ENCODE measurements around the gene DSC1. TPM values are rescaled to one million over a fixed set of nuclear protein-coding genes. Genes with fewer than 3 reads are reported as not detected.
A peak's percentile ranks its signal among the peaks of the same experiment; 100 is the strongest.

The DSC1 gene
- total and polyA plus RNA-seq, 2 of the 13 experiments (the other 11 are each of a cell fraction or from before 2014, with no cell fraction given) = not detected

- TF ChIP-seq ZNF597 (CRISPR knock-in tag; IDR thresholded peaks at IDR 0.05) (no peak), MIER3 (CRISPR knock-in tag; IDR thresholded peaks at IDR 0.05; ENCODE audit: borderline replicate concordance) (no peak), NCOA2 (CRISPR knock-in tag; IDR thresholded peaks at IDR 0.05) (no peak)
Measured at GRCh38 chr18:31203794-31204148, 41.1 kb upstream of the DSC1 start (continued).

GRCh38 chr18:31203096-31203793 is 40.6 kb upstream of the DSC1 start:
- Histone ChIP-seq H3K9ac (ENCODE audit: insufficient read depth, low read depth, low read length) (peak overlapping the region; percentile 56), H2AFZ (ENCODE audit: low read length) (peak overlapping the region; percentile 46), H3K27ac (ENCODE audit: extremely low read length, insufficient read depth, low read length) (peak overlapping the region; percentile 51), H3K4me3 (replicated peaks in 1 of 3; ENCODE audit: insufficient read depth in 1 of 3, low read depth in 2 of 3, low read length in 3 of 3) (peak overlapping the region; percentile 34 to 52 (median 35); a peak in 5 of 6 replicates), H3K4me2 (ENCODE audit: low read depth, low read length) (peak overlapping the region; percentile 73), H4K20me1 (ENCODE audit: insufficient read depth, low read length) (no peaks in the 10 kb centered on the region), H3K36me3 (replicated peaks in 1 of 2; ENCODE audit: control insufficient read depth in 1 of 2, insufficient read depth in 2 of 2, low read length in 2 of 2) (no peaks in the 10 kb centered on the region), H3K27me3 (ENCODE audit: control insufficient read depth in 1 of 2, insufficient read depth in 2 of 2, low read length in 2 of 2) (no peaks in the 10 kb centered on the region; a peak in 2 of 5 replicates), H3K9me3 (ENCODE audit: low read length) (no peaks in the 10 kb centered on the region), H3K79me2 (ENCODE audit: insufficient read depth, low read length) (no peaks in the 10 kb centered on the region), H3K4me1 (ENCODE audit: insufficient read depth, low read length) (peaks cover 52% of the 10 kb centered on the region)
- 12% methylated on average over 7 of the region's 9 CpGs for WGBS (ENCODE audit: low lambda C conversion rate)
- peak; percentile 63 for DNase-seq (ENCODE audit: low spot score)
- FAIRE-seq = no peak
- intact Hi-C loops (cut with micrococcal nuclease; ENCODE audit: unreplicated experiment) = loop anchor here (10.0 kb wide), 1 partner anchor 62 kb away; no protein-coding TSS in a partner anchor
- BruUV-seq (replicated peaks) = no TSS peak
- ATAC-seq = peak; percentile 66
- ChIA-PET CTCF (ENCODE audit: low intra/inter-chr PET ratio, low total read pairs) (no interaction called here), POLR2A (interaction anchor here (0.5 to 2.1 kb wide), 8 partner anchors 39 to 307 kb away, joined by 3 to 8 read pairs (median 4); no protein-coding TSS in a partner anchor)
- in situ Hi-C loops (cut with HindIII; ENCODE audit: extremely low pct_ligation_motif_present, low pct_unique_long_range_greater_than_20kb) = no loop called here
- TF ChIP-seq PATZ1 (CRISPR knock-in tag; IDR thresholded peaks at IDR 0.05) = 0 out of 2 replicates have a peak, but pooled peaks have one; percentile 15
- TF ChIP-seq CEBPG (CRISPR knock-in tag; IDR thresholded peaks at IDR 0.05) = peak; percentile 92
- peak; percentile 55; the same call in 1 of the 2 replicates for TF ChIP-seq ZNF646 (CRISPR knock-in tag; IDR thresholded peaks at IDR 0.05)
- TF ChIP-seq ELK4 (CRISPR knock-in tag; IDR thresholded peaks at IDR 0.05; ENCODE audit: borderline replicate concordance) = no peak
- peak; percentile 31; the same call in 1 of the 2 replicates for TF ChIP-seq PHF21A (CRISPR knock-in tag; IDR thresholded peaks at IDR 0.05)
- TF ChIP-seq ZMYM3 (CRISPR knock-in tag; IDR thresholded peaks at IDR 0.05) = 0 out of 2 replicates have a peak, but pooled peaks have one; percentile 24
- TF ChIP-seq CEBPB (IDR thresholded peaks at IDR 0.05; ENCODE audit: borderline replicate concordance, low read depth, low read length) = peak; percentile 88
- TF ChIP-seq FOSL2 (CRISPR knock-in tag; IDR thresholded peaks at IDR 0.05) = peak; percentile 29

All from HepG2 (cell line).